ENCODE data around the gene MICOS13. TPM values are rescaled to one million over a fixed set of nuclear protein-coding genes. Genes with fewer than 3 reads are reported as not detected.
"Not testable (repeated sequence)": the region's sequence is repeated elsewhere in the genome, so short reads cannot be mapped to it uniquely, and the experiment has no call there.

The MICOS13 gene
- total RNA-seq, 1 experiment from 2014 or later: 52.1 TPM

- no peak for DNase-seq (ENCODE audit: low read depth)
These were observed 20.3 kb upstream of the MICOS13 start for GRCh38 chr19:5700455-5701092.

GRCh38 chr19:5698635-5699422 lies 18.5 kb upstream of the MICOS13 start:
- DNase-seq (ENCODE audit: low read depth): no peak

DNA sequence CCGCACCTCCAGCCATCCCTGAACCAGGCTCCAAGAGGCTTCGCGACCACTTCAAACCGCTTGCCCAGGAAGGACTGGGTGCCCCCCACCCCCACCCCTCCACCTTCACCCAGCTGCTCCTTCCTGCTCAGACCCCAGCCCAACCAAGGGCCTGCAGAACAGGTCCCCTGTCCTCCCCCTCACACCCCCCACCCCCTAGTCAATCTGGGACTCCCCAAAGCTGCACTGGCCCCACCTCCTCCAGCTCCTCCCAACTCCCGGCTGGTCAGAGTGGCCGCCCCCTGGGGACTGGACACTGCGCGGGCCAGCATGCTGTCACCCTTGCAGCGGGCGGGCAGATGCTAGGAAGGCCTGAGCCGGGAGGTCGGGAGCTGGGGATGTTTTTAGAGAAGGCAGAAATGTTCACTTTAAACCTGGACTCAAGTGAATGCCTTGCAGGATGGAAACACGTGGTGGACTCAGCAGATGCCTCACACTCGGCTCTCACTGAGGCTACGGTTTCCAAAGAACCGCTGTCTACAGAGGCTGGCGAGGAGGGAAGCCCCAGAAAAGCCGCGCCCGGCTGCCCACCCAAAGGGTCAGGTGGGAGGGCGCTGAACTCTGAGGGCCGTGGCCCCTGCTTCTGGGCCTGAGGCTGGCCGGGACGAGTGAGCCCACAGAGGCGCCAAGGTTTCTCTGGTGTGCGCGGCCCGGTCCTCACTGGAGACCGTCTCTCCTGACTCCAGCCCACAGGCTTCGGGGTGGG lies 17.7 kb upstream of the MICOS13 start:
- DNase-seq (ENCODE audit: low read depth): no peak

- no peak for DNase-seq (ENCODE audit: low read depth)
These were observed 16.9 kb upstream of the MICOS13 start for GRCh38 chr19:5697022-5697889.

GRCh38 chr19:5696196-5697021 lies 16.1 kb upstream of the MICOS13 start:
- DNase-seq (ENCODE audit: low read depth): no peak

- no peak for DNase-seq (ENCODE audit: low read depth)
These were observed 15.4 kb upstream of the MICOS13 start for GRCh38 chr19:5695649-5696195.

DNA sequence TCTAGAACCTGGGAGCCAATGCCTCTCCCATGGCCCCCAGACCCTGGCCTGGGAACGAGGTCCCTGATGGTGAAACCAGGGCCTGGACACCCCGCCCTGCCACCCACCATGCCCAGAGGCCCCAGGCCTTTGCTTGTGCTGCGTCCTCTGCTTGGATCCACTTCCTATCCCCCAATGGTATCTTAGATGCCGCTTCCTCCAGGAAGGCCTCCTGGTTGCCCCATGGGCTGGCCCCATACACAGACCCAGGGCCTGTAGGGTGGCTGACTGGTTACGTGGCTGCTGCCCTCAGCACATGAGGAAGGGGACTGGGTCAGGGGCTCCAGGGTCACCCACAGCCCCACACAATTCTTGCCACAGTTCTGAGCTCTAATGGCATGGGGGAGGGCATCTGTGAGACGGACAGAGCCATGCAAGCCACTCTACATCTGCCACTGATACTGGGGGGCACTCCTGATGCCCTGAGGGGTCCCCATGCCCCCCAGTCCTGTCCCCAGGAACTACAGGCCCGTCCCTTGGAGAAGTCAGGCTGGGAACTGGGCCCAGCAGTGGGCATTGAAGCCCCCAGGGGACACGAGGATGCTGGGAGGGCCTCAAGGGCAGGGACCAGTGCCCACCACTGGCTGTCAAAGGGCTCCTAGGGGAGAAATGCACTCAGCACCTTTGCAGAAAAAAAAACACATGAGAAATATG lies 14.8 kb upstream of the MICOS13 start:
- DNase-seq (ENCODE audit: low read depth): no peak

DNA sequence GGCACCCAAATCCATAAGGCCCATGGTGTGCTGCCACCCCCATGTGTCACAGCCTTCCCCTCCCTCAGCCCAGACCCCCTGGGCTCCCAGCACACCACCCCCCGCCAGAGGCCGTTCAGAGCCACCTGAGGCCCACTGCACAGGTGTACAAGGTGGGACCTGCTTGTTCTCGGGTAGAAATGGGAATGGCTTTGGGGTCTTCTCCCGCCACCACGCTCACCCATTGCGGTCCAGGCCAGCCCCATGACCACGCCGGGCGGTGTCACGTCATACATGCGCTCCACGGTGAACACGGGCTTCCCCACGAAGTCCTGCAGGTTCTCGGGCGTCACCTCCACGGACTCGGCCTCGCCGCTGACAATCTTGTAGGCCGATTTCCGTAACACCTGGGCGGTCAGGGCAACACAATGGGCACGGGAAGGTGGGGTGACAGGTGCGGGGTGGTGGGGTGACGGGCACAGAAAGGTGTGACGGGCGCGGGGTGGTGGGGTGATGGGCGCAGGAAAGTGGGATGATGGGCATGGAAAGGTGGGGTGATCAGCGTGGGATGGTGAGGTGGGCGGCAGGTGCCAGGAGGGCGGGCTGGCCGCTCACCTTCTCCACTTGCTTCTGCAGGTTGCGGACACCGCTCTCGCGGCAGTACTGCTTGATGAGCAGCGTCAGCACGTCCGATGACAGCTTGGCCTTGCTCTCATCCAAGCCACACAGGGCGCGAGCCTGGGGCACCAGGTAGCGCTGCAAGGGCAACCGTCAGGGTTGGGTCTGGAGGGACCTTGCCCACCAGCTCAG lies 14.0 kb upstream of the MICOS13 start:
- no peak for DNase-seq (ENCODE audit: low read depth)

GRCh38 chr19:5693195-5694166 lies 13.2 kb upstream of the MICOS13 start:
- peak; percentile 51 for DNase-seq (ENCODE audit: low read depth)

- no peak for DNase-seq (ENCODE audit: low read depth)
These were observed 12.4 kb upstream of the MICOS13 start for GRCh38 chr19:5692723-5693194.

GRCh38 chr19:5691822-5692722 lies 11.8 kb upstream of the MICOS13 start:
- no peak for DNase-seq (ENCODE audit: low read depth)

DNA sequence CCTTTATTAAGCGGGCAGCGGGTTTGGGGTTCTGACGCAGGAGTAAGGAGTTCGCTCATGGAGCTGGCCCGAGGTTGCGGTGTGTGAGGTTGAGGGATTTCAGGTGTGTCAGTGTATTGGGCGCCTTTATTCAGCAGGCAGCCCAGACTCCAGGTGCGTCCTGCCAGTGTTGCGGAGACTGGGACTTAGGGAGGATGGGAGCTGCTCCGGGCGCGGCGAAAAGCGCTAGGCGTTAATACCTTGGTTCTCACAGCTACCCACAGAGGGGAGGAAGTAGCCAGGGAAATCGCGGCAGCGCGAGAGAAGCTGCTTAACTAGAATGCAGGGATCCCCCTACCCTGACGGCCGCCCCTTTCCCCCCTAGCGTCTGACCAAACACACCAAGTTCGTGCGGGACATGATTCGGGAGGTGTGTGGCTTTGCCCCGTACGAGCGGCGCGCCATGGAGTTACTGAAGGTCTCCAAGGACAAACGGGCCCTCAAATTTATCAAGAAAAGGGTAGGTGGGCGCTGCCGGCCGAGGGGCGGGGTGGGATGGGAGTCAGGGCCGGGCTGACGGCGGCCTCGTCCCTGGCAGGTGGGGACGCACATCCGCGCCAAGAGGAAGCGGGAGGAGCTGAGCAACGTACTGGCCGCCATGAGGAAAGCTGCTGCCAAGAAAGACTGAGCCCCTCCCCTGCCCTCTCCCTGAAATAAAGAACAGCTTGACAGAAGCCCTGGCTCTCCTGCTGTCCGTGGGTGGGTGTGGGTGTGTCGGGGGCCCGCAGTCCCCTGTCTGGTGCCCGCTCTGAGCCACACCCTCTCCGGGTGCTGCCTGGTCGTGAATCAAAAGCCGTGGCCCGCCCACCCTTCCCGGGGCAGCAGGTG lies 10.9 kb upstream of the MICOS13 start:
- peak; percentile 31 for DNase-seq (ENCODE audit: low read depth)

DNA sequence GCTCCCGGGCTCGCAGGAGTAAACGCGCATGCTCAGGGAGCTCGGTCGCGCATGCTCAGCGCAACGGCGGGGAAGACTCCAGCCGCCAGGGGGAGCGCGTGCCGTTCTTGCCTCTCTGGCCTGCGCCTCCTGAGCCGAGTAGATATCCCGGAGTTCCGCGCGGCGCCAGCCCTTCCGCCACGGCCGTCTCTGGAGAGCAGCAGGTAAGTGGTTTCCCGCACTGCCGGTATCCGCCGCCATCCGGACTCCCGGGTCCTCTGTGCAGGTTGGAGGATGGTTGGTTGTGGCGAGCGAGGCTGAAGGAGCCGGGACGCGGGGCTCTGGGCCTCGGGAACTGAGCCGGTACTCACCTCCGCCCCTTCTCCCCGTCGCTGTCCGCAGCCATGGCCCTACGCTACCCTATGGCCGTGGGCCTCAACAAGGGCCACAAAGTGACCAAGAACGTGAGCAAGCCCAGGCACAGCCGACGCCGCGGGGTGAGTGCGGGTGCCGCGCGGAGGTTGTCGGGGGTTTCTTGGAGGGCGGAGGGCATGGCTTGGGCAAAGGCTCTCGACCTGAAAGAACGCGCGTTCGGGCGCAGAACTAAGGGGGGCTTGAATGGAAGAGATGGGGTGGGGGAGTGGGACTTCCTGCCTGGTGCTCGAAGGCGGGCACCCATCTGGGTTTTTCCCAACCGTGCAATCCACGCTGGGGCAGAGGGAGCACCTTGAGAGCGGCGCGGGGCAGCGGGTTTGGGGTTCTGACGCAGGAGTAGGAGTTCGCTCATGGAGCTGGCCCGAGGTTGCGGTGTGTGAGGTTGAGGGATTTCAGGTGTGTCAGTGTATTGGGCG lies 10.0 kb upstream of the MICOS13 start, which contains the start of gene RPL36:
Gene RPL36, plus strand, starts transcription at position 171 of the 830 bp plus-strand sequence. Its CDS starts 213 bp downstream, at position 384.
- DNase-seq (ENCODE audit: low read depth): peak; percentile 95

GRCh38 chr19:5688262-5688881 lies 8.1 kb upstream of the MICOS13 start:
- DNase-seq (ENCODE audit: low read depth): not testable (repeated sequence)
